HG02623 (cell line): ENCODE results near the gene PRR30.

Experiments used
- ATAC-seq: cut with Tn5 transposase; IDR thresholded peaks from one replicate; pipeline ENCODE4 v1.9.1; 2021; ENCODE audit warnings: moderate library complexity; ENCODE audit not compliant: unreplicated experiment

Gene PRR30

DNA sequence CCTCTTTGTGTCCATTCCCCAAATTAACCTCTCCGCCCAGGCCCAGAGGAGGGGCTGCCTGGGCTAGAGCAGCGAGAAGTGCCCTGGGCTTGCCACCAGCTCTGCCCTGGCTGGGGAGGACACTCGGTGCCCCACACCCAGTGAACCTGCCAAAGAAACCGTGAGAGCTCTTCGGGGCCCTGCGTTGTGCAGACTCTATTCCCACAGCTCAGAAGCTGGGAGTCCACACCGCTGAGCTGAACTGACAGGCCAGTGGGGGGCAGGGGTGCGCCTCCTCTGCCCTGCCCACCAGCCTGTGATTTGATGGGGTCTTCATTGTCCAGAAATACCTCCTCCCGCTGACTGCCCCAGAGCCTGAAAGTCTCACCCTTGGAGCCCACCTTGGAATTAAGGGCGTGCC is 39.2 kb downstream of the PRR30 start:
- ATAC-seq, result no peak

DNA sequence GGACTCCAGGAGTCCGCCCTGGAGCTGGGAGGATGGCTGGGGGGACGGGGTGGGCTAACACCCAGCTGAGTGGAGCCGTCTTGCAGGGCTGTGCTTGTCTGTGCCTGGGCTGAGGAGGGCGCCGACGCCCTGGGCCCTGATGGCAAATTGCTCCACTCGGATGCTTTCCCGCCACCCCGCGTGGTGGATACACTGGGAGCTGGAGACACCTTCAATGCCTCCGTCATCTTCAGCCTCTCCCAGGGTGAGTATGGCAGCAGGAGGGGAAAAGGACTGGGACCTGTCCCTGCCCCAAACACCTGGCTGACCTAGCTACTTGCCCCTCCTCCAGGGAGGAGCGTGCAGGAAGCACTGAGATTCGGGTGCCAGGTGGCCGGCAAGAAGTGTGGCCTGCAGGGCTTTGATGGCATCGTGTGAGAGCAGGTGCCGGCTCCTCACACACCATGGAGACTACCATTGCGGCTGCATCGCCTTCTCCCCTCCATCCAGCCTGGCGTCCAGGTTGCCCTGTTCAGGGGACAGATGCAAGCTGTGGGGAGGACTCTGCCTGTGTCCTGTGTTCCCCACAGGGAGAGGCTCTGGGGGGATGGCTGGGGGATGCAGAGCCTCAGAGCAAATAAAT is 39.8 kb downstream of the PRR30 start:
- ATAC-seq, result no peak

DNA sequence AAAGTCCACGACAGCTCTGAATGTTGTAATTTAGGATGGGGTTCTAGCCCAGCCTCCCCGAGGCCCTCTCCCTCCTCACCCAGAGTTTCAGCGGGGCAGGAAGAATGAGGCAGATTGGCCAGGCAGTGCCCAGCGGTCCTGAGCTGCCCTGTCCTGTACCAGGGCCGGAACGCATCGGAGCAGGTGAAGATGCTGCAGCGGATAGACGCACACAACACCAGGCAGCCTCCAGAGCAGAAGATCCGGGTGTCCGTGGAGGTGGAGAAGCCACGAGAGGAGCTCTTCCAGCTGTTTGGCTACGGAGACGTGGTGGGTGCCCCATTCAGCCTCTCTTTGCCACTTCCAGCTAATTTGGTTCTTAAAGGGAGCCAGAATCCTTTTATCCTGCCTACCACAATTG is 41.9 kb downstream of the PRR30 start:
- no peak for ATAC-seq

DNA sequence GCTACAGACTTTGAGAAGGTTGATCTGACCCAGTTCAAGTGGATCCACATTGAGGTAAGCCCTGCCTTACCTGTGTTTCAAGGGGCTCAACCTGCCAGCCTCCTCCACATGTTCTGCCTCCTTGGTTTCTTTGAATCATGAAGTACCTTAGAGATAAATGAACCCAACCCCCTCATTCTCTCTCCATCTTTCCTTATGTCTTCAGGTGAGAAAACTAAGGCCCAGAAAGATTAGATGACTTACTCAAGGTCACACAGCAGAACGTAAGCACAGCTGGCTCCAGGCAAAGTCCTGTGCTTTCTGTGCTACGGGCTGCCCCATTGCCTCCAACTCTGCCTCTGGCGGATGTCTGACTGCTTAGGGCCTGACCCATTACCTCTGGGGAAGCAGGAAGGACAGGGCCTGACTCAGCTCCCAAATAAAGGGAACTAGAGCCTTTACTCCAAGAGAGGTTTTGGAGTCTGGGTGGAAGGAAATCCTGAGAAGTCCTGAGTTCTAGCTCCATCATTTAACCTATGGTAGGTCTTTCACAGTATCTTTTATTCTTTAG is 42.4 kb downstream of the PRR30 start:
- ATAC-seq, result no peak

DNA sequence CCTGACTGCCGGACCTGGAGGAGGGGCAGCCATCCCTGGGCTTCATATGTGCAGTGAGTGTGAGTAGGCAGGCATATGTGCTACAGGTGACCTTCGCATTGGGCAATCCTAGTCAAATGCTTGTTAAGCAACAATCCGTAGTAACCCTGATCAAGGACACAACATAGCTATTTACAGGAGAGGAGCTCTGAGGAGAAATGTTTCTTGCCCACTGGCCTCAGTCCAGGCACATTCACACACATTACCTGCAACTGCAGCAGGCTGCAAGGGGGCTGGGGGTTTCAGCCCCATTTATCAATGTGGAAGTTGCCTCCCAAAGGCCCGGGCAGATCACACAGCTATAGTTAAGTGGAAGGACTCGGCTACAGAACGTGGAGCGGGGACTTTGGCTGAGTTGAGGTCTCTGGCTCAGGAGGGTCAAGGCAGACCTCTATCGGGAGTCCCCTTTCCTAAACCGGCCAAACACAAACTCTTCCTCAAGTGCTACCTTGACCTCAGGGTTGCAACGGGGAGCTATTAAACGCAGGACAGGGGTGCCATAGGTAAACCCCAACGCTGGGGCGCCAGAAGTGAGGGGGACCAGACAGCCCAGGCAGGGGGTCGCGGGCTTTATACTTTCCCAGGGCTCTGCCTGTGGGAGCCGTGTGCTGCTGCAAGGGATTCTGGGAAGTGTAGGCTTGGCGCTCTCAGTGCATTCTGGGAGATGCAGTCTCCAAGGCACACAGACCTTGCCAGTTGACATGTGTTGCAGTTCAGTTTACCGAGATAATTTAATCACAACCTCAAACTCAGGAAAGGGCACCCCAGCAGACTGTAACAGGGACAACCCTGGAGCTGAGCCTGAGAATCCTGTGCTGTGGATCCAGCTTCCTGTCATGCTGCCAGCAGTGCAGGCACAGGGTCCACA is 43.2 kb downstream of the PRR30 start:
- ATAC-seq, result no peak

DNA sequence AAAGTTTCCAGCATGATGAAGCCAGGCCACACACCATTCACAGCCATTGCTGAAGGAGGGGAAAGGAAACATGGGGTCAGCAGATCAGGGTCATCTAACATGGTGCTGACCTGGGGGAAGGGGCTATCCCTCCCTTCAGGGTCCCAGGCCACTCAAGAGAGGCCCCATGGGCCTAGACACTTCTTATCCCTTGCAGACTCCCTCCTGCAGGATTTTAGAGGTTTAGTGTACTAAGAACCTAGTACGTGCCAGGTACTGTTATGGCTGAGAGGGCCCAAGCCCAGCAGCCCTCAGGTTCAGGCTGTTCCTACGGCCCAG is 43.8 kb downstream of the PRR30 start:
- no peak for ATAC-seq

DNA sequence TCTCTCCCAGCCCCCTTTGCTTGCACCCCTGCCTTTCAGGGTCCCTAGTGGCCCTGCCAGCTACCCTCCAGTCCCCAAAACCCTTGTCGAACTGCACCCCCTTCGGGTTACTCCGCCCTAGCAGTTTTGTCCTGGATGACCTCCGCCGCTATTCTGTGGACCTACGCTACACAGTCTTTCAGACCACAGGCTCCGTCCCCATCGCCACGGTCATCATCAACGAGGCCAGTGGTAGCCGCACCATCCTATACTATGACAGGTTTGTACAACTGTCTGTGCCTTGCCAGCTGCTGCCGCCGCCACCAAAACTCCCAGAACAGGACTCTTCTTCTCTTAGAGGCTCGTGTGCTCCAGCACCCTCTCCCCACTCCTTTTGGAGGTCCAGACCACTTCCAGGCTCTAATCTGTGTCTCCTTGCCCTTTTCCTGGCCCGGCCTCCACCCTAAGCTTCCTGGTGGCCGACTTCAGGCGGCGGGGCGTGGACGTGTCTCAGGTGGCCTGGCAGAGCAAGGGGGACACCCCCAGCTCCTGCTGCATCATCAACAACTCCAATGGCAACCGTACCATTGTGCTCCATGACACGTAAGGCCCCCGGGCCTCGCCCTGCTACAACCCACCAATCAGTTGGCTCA is 44.7 kb downstream of the PRR30 start:
- ATAC-seq, result no peak

DNA sequence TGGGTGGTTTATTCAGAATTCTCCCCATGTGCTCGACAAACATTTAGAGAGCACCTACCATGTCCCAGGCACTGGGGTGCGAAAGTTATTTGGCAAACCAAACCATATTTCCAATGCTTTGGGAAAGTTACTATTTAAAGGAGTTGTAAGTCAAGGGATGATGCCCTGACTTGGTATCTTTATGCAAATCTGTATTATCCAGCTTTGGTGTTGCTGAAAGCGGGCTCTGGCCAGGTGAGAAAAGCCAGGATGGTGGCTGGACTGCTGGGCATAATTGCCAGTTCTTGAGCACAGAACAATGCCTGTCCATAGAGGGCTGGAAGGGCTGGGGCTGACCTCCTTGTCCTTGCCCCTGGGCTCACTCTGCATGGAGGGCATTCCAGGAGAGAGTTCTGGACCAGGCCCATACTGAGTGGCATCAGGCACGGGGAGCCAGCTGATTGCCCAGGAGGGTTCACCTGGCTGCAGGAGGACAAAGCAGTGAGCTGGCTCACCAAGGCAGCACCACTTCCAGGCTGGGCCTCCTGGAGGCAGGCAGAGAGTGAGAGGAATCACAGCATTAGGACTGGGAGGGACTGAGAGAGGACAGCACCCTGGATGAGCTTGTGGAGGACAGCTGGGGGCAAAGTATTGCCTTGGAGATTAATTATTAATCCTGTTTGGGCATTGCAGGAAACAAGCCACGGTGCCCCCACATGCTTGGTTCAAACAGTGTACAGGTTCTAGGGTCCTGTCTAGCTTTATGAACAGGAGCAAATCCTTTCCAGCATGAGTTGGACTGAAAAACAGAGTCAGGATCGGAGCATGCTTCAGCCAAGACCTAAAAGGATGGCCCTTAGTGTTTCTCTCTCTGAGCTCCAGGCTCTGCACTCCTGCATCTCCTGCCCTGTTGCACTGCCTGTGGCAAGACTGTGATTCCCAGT is 45.5 kb downstream of the PRR30 start:
- ATAC-seq, result no peak

DNA sequence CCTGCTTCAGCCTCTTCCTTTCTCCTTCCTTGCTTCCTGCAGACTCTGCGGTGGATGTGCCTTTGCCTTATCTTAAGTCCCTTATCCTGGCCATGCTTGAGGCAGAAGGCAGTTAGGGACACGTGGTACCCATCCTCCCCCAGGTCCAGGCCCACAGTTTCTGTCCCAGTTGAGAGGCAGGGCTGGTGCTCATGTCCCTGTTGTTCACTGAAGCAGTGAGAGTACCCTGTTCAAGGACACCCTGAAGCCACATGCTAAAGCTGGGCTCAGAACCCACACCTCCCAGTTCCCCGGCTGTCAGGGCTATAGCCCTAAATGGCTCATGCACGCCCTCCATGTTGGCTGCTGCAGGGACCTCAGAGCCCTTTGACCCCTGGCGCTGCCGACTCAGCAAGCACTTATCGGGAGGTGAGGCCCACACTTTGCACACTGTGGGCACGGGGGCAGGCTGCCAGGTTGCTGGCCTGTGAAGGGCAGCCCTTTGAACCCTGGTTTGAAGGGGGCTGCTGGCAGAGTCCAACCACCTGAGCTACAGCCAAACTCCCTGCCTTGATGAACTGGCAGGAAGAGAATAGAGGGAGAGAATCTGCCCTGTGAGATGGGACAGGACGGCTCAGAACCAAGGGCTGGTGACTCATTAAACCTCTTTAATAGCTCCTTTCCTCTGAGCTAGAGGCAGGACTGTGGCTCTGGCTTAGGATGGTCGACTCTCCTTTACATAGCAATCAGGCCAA is 46.3 kb downstream of the PRR30 start:
- ATAC-seq, result no peak

DNA sequence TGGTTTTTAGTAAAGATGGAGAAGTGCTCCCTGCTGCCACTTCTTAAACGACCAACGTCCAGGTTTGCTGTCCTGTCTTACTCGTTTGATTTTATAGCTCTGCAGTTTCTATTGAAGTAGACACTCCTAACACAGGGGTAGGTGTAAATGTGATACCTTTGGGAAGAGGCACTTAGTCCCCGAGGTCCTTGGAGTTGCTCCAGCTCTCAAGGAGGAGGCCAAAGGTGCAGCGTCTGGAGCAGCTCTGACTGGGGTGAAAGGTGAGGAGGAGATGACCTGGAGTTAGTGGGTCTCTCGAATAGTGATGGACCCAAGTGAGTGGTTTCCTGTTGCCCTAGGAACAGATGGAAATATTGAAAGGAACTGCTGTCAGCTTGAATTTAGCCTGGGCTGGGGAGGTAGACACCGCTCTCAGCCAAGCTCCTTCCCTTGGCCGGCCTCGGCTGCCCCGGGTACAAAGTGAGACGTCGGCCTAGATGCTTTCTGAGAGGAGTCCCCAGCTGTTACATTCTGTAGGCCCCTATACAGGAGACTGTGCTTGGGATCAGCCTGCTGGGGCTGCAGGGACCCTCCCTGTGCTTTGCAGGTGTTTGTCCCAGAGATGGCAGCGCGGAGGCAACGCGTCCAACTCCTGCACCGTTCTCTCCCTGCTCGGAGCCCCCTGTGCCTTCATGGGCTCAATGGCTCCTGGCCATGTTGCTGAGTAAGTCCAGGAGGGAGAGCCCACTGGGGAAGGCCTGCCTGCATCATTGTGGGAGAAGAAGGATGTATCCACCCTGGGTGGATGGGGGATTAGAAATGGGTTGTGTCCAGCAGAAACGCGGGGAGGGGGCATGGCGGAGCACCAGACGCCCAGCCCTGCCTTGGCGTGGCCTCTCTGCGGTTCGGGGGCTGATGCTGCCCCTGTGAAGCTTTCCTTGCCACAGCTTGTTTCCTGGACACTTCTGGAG is 47.2 kb downstream of the PRR30 start:
- ATAC-seq, result no peak

DNA sequence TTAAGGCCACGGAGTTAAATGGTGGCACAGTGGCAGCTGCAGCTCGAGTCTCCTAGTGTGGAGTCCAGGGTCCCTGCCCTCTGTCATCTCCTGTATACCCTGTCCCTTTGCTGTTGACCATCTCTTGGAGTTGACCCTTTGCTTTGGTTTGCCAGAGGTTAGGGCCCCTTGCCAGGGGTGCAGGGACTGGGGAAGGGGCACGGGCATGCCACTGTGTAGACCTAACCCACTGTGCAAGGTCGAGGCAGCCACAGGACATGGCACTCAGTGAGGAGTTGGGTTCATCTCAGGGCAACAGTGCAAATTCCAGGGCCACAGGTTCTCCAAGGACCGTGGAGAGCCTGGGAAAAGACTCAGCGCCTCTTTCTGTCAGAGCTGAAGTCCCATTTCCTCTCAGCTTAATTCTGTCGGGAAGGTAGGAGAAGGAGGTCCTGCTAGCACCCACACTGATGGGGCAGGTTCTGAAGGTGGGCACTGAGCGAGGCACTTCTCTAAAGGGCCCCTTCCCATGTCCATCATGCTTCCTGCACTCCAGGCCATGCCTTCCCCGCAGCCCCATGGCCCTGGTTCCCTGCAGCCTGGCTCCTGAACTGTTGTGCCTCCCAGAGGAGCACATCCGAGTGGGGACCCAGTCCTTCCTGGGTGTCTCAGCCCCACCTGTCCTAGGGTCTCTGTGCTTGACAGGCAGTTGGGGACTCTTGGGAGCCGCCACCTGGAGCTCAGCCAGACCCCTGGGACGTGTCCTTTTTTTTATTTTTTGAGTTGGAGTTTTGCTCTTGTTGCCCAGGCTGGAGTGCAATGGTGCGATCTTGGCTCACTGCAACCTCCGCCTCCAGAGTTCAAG is 49.9 kb downstream of the PRR30 start:
- no peak for ATAC-seq

DNA sequence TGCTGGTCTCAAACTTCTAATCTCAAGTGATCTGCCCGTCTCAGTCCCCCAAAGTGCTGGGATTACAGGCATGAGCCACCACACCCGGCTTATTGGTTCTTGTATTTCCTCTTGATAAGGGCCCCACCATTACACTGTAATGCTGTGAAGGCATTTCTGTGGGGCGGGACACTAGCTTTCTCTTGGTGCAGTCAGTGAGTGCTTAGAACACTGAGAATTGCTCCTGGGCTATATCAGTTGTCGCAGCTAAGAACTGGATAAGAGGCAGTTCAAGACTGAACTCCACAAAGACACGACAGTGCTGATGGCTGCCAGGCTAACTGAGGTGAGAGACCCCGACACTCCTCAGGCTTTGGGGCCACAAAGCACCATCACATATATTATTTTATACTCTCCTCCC is 50.6 kb downstream of the PRR30 start:
- no peak for ATAC-seq

DNA sequence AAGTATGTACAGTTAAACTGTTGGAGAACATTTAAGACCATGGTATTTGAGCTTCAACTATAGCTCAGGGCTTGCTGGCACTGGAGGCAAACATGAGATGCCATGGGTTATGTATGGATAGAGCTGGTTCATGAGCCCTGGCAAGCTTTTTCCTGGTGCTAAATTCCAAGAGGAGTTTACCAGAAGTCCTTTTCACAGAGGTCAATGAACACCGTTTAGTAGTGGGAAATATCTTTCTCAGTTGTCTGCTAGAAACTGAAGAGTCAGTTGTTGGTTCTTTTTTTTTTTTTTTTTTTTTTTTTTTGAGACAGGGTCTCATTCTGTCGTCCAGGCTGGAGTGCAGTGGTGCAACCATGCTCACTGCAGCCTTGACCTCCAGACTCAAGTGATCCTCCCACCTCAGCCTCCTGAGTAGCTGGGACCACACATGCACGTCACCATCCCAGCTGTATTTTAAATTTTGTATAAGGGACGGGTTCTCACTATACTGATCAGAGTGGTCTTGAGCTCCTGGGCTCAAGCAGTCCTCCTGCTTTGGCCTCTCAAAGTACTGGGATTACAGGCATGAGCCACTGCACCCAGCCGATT is 51.3 kb downstream of the PRR30 start:
- no peak for ATAC-seq
